Endometrial microvascular endothelial cells (primary cell): ENCODE data around the gene PHYH. TPM values are rescaled to one million over a fixed set of nuclear protein-coding genes. Genes with fewer than 3 reads are reported as not detected.
"Not testable (repeated sequence)": the region's sequence is repeated elsewhere in the genome, so short reads cannot be mapped to it uniquely, and the experiment has no call there.

Experiments
- in situ Hi-C: cut with HindIII; loops from 2 replicates; pipeline ENCODE4 v1.10.0; 2017; ENCODE audit warnings: low sequenced_read_pairs, low pct_unique_long_range_greater_than_20kb; ENCODE audit errors: inconsistent ontology term
- total RNA-seq: library from RNA; depleted of rRNA; stranded (reverse); fragments of >200 nt; gene quantifications from one replicate; pipeline ENCODE4 v1.2.3, GENCODE V29; 2015; ENCODE audit errors: inconsistent ontology term

Gene PHYH
- total RNA-seq = 7.1 TPM

DNA sequence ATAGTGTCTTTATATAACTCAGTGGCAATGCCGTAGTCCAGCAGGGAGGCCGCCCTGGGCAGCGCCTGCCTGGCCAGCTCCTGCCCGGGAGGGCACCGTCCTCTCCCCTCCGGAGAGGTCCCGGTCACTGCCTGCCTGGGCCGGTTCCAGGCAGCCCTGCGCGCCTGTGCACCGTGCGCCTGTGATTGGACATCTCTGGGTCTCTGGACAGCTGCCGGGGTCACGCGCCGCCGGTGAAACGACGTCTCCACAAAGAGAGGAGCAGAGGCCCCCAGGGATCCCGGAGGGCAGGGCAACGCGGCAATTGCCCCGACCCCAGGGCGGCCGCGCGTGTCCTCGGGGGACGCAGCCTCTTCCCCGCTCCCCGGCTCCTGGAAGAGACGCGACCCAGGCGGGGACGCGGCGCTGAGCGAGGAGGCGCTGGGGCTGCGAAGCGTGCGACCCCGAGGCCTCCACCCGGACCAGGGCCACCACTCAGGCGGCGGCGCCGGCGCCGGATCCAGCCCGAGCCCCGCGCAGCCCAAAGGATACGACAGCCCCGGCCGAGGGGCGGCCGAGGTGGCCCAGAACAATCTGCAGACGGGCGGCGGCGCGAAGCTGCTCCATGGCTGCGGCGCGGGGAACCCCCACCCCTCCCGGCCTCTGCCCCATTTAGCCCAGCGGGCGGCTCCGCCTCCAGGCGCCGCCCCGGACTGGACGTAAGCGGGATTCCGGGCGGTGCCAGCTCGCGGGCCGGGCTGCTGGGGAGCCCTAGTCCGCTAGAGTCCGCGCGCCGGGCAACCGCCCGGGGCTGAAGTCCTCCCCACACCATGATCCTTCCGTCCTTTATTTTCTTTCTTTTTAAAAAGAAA is at the start of gene PHYH:
Gene PHYH, minus strand, starts transcription at position 628 of the 851 bp plus-strand sequence. Its CDS starts 22 bp downstream, at position 606.
- in situ Hi-C loops = no loop called here

DNA sequence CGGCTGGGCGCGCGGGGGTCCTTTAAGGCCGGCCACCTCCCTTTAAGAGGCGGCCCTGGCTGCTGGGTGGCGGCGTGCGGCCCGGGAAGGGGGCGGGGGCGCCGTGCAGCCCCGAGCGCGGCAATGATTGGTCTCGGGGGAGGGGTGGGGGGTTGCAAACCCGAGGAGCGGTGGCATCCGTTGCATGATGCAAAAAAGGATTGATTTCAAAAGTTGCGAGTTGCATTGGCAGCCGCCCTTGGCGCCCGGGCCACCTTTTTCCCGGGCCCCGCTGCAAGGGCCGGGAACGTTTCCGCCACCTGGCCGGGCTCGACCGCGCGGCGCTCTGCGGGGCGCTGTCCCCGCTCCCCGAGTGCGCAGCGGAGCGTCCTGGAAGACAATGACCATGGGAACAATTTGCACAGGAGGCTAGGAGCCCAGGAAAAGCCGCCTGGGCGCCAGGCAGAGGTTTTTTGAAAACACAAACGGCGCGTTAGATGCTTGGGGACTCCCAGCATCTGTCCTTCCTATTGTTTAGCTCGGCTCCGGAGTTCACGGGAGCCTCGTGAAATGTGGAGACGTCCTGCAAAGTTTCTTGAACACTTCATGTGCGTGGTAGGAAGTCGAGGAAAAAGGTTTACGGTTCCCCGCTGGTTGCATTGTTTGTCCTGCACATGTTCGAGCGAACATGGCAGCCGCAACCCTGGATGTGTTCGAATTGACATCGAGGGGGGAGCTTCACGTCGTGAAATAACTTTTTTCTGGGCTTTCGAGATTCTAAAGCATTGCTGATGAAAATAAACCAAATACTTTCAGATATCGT is 48.6 kb upstream of the PHYH start, which contains the start of gene SEPHS1:
Gene SEPHS1, minus strand, starts transcription at position 78 of the 802 bp plus-strand sequence. CDS start 3,343 bp downstream, outside the sequence.
- in situ Hi-C loops = no loop called here

DNA sequence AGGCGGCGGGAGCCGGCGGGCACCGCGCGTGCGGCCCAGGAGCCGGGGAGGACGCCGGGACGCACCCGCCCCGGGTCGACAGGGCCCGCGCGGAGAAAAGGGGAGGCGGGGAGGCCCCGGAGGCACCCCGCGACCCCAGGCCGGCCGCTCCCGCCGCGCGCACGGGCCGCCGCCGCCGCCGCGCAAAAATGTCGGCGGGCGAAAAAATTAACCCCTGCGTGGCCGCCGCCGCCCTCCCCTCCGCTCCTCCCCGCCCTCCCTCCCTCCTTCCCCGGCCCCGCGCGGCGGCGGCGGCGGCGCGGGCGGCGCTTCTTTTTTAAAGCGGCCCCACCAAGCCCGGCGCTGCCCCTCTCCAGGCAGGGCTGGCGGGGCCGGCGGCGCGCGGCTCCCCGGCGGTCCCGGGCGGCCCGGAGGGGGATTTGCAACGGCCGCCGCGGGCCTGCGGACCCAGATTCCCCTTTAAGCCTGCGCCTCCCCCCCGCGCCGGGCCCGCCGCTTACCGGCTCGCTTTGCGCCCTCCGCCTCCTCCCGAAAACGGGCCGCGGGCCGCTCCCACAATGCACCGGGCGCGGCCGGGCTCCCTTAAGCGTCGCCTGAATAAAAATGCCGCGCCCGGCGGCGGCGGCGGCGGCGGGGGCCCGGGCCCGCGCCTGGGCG is 47.8 kb upstream of the PHYH start:
- in situ Hi-C loops = no loop called here

DNA sequence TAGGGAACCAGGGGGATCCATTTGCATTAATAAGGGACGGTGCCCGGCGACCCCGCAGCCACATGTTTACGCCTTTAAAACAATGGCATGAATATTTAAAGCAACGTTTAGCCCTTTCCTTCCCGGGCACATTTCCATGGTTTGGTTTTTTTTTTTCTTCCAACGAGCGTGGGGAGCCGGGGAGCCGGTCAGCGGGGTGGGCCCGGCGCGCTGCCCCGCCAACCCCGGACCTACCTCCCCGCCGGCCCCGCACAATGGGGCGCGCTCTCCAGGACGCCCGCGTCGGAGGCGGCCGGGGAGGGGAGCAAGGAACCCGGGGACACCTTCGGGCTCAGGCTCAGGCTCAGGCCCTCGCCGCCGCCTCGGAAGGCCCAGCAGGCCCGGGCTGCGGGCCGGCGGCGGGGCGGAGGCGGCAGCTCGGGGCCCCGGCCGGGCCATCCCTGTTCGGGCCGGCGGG is 47.2 kb upstream of the PHYH start:
- in situ Hi-C loops = no loop called here

GRCh38 chr10:13346283-13347042 is 46.6 kb upstream of the PHYH start:
- in situ Hi-C loops = no loop called here

DNA sequence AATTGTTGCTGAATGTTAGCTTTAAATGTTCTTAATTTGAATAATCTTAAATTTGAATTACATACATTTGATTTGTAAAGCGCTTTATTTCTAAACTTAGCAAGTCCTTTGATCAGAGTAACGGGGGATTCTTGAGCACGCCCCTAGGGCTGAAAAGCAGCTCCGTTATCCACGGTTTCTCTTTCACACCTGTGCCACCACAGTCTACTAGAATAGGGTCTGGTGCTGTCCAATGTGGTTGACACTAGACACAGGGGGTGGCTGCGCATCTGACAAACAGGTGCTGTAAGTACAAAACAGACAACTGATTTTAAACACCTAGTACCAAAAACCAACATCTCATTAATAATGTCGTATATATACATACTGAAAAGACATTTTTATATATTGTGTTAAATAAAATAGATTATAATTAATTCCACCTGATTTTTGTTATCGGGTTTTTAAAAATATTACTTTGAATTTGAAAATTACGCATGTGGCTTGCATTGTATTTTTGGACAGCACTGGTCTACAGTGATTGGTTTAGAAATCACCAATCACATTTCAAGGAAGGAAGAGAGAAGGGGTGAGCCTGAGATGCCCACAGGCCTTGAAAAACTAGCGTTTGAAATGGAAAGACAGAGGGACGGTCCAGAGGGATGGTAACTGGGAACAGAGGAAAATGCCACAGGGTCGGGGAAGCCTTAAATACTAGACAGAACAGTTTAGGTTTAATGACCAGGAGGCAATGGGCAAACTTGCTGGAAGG is 40.9 kb upstream of the PHYH start:
- in situ Hi-C loops = no loop called here

DNA sequence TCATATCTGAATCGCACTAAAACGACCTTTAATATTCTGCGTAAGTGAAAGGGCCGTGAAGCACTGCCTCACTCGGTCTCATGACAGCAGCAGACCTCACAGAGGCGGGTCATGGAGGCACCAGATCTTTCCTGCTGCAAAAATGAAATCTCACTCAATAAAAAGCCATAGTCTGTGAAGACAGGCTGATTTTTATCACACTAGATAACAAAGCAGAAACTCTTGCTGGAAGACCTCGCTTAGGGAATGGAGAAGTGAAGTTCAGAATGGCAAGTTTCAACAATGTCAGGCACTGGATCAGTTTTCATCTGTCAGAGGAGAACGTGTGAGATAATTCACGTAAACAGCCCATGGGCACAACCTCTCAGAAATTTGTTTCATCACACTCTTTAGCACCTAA is 40.2 kb upstream of the PHYH start:
- in situ Hi-C loops = no loop called here

DNA sequence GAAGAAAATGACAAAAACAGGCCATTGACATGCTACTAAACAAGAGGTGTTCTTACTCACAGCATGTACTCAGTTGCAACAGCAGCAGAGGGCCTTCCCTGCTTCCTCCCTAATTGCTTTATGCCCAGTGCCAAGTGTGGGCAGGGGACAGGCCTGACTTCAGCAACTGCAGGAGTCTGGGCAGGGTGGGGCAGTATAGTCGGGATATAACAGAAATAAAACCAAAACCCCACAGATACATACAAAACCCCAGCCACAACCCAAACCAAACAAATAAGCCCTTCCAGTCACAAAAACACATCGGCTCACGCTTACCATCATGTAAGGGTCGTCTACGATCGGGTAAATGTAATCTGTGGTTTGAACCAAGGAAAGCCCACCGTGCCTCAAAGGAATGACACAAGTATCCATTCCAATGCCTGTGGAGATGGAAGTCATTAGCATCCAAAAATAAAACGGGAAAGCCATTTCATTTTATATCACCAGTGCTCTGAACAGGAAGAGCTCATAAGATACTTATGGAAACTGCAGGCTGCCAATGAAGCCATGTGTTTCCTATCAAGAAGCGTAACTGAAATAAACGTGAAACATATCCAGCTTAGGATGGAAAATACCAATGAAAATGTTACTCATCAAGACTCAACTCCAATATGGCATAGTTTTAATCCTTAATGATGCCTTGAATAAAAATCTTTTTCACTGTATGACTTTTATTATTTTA is 38.7 kb upstream of the PHYH start:
- in situ Hi-C loops = no loop called here

DNA sequence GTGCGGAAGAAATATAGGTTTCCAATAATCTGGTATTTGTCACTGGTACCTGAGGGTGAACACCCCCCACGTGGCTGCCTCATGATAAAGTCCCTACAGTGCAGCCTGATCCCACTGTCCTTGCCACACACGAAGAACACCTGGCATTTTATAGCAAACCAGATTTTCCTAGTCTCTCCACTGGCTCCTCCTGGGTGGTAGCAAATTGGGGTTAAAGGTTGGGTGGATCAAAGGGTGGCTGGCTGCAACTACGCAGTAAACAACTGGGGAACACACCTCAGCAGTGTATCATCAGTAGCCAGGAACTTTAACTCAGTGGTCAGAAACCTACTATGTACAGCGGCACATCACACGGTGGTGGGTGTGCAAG is 37.9 kb upstream of the PHYH start:
- in situ Hi-C loops = no loop called here

GRCh38 chr10:13337128-13337826 is 37.4 kb upstream of the PHYH start:
- in situ Hi-C loops = no loop called here

- in situ Hi-C loops = no loop called here
These were observed 36.0 kb upstream of the PHYH start for GRCh38 chr10:13335881-13336280.

DNA sequence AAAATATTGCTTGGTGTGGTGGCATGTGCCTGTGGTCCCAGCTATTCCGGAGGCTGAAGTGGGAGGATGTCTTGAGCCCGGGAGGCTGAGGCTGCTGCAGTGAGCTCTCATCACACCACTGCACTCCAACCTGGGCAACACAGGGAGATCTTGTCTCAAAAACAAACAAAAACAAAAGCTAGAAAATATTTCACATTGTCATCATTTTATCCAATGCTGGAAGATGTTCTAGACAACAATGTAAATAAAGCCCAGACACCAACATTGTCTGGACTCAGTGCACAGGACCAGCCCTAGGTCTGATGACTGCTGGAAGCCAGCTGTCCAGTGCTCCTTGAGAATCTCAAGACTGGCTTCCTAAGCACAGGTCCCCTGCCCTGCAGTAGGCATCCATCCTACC is 34.7 kb upstream of the PHYH start:
- in situ Hi-C loops = no loop called here

DNA sequence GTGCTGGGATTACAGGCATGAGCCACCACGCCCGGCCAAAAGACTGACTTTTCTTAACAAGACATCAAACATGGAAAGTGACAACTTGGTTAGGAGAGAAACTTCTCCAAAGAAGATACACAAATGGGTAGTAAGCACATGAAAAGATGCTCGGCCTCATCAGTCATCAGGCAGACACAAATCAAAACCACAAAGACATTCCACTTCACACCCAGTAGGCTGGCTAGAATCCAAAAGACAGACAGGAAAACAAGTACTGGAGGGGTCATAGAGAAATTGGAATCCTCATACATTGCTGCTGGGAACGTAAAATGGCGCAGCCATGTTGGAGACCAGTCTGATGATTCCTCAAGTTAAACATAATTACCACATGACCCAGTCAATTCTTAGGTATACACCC is 31.8 kb upstream of the PHYH start:
- in situ Hi-C loops = no loop called here

GRCh38 chr10:13330980-13331379 is 31.1 kb upstream of the PHYH start:
- in situ Hi-C loops = not testable (repeated sequence)

DNA sequence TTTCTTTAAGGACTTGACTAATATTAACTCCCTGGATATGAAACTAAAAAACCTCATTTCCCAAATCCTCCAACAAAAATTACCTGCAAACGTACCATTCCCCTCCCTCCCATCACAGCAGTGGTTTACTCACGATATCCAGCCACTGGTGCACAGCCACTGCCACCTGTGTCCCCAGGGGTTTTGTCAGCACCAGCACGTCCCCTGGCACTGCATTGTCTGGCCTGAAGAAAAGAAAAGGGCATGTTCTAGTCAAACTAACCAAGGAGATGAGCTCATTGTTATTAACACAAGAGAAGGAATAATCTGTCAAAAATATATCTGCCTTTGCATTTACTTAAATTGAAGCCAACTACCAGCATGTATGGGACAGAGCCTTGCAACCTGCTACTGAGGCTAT is 29.7 kb upstream of the PHYH start:
- in situ Hi-C loops = no loop called here

GRCh38 chr10:13328613-13329012 is 28.7 kb upstream of the PHYH start:
- in situ Hi-C loops = no loop called here

GRCh38 chr10:13328126-13328525 is 28.3 kb upstream of the PHYH start:
- in situ Hi-C loops = no loop called here
